GM06990 (cell line): ENCODE results near the gene RPS6KA5.

ENCODE experiments used
- DNase-seq: peaks from one replicate; pipeline ENCODE4 v3.0.0-alpha.2; 2011; ENCODE audit not compliant: insufficient read length; ENCODE audit errors: extremely low read depth
- H3K27me3 ChIP-seq: replicated peaks from 2 replicates; pipeline ENCODE4 v1.6.0; 2011; ENCODE audit warnings: low read length; ENCODE audit not compliant: control insufficient read depth, insufficient read depth
- H3K36me3 ChIP-seq: 2 replicates; pipeline ENCODE4 v1.5.1; 2011; ENCODE audit warnings: low read length; ENCODE audit not compliant: control insufficient read depth, insufficient read depth
- H3K4me3 ChIP-seq: replicated peaks from 2 replicates; pipeline ENCODE4 v1.5.1; 2011; ENCODE audit warnings: low read depth, mild to moderate bottlenecking, control low read depth, low read length
- TF ChIP-seq, protein P1 (sequence below): IDR thresholded peaks from 2 replicates; pipeline ENCODE4 v1.5.1; 2011; ENCODE audit warnings: low read length, control low read depth, mild to moderate bottlenecking, inconsistent platforms; ENCODE audit not compliant: insufficient read depth, poor library complexity, severe bottlenecking

Gene RPS6KA5

DNA sequence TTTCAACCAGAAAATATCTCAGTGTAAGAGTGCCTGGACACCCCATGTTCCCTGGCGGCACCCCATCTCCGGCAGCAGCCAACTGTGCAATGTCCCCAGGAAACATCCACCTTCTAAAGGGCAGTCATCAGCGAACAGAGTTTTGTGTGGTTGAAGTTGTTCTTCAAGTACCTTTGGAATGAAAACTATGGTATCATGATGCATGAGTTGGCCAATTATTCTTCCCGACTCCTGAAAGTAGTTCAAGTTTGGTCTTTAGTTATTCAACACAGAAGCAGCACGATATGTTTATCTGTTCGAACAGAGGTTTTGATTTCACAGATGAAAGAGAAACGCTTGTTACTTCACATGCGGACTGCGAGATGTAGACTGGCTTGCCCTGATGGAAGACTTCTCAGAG, 223.1 kb downstream of the RPS6KA5 start:
- DNase-seq = no peak
- H3K4me3 ChIP-seq = no peak overlapping the region
- TF ChIP-seq, protein P1, sequence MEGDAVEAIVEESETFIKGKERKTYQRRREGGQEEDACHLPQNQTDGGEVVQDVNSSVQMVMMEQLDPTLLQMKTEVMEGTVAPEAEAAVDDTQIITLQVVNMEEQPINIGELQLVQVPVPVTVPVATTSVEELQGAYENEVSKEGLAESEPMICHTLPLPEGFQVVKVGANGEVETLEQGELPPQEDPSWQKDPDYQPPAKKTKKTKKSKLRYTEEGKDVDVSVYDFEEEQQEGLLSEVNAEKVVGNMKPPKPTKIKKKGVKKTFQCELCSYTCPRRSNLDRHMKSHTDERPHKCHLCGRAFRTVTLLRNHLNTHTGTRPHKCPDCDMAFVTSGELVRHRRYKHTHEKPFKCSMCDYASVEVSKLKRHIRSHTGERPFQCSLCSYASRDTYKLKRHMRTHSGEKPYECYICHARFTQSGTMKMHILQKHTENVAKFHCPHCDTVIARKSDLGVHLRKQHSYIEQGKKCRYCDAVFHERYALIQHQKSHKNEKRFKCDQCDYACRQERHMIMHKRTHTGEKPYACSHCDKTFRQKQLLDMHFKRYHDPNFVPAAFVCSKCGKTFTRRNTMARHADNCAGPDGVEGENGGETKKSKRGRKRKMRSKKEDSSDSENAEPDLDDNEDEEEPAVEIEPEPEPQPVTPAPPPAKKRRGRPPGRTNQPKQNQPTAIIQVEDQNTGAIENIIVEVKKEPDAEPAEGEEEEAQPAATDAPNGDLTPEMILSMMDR = no peak
- H3K36me3 ChIP-seq = no peaks in the 10 kb centered on the region
- H3K27me3 ChIP-seq = no peaks in the 10 kb centered on the region

DNA sequence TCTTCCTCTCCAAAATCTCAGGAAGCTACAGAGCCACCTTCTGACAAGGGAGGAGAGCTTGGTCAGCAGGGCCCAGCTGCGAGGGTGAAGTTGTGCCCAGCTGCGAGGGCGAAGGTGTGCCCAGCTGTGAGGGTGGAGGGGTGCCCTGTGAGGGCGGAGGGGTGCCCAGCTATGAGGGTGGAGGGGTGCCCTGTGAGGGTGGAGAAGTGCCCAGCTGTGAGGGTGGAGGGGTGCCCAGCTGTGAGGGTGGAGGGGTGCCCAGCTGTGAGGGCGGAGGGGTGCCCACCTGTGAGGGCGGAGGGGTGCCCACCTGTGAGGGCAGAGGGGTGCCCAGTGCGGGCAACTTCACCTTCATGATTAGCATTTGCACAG, 223.8 kb downstream of the RPS6KA5 start:
- H3K27me3 ChIP-seq = no peaks in the 10 kb centered on the region
- TF ChIP-seq, protein P1 = no peak
- no peak for DNase-seq
- H3K4me3 ChIP-seq = no peak overlapping the region
- H3K36me3 ChIP-seq = no peaks in the 10 kb centered on the region

DNA sequence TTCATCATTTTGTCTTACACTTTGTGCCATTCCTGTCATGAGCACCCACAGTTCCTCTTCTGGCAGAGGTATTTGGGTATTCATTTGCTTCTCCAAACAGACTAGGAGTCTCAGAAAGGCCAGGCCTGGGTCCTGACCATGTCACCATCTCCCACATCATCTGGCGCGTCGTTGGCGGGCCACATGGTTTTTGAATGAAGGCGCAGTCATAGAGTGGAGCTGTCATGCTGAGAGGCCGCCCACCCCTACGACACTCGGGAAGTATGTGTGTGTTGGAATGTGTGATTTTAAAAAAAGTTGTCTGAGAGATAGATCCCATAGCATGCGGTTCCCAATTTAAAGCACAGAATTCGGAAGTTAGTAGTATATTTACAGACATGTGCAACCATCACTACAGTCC, 228.6 kb downstream of the RPS6KA5 start:
- no peak for DNase-seq
- TF ChIP-seq, protein P1 = no peak
- no peak overlapping the region for H3K4me3 ChIP-seq
- H3K36me3 ChIP-seq = no peaks in the 10 kb centered on the region
- H3K27me3 ChIP-seq = no peaks in the 10 kb centered on the region

DNA sequence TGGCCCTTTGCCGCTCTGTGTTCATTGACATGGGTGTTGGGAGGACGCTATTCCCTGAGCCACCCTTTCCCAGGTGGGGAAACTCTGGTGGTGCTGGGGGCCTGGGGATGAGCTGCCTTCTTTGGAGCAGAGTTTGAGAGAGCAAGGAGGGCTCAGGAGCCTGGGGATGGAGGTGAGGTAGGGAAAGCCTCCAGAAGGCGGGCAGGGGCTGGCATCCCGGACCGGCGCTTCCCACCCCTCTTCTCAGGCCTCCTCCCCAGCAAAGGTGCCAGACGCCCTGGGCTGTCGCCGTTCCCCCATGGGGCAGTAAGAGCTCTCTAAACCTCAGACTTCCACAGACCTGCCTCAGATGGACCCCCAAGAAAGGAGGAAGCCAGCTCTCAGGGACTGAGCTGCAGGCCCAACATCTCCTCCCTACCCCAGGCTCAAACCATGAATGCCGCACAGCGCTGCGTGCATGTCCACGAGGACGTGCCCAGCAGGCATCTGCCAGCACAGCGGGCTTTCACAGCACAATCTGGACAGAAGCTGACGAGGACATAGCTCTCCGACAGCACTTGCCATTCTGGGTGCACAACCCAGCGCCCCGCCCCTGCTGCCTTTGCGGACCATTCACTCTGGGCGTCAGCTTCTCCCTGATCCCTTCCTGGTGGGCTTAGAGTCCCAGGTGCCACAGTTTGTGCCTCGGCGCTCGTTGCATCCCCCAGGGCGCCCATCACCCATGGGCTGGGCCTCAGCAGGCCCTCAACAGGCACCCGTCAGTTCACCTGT, 229.3 kb downstream of the RPS6KA5 start:
- no peaks in the 10 kb centered on the region for H3K27me3 ChIP-seq
- TF ChIP-seq, protein P1 = no peak
- no peak for DNase-seq
- no peaks in the 10 kb centered on the region for H3K36me3 ChIP-seq
- no peak overlapping the region for H3K4me3 ChIP-seq

DNA sequence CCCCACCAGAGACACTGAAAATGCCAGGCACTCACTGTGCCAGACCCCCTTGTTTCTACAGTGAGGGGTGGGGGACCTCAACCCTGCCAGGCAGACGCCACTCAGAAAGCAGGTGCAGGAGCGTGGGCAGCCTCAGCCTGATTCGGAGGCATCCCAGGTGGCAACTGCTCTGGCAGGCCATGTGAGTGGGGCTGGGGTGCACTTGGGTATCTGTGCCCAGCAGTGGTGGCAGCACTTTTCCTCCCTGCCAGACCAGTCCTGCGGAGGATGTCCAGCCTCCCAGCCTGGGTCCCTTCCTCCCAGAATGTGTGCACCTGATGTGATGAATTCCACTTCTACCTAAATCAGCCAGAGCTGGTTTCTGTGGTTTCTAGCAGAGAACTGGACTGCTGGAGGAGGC, 230.8 kb downstream of the RPS6KA5 start:
- Histone ChIP-seq H3K27me3 (no peaks in the 10 kb centered on the region), H3K36me3 (no peaks in the 10 kb centered on the region), H3K4me3 (no peak overlapping the region)
- DNase-seq = no peak
- TF ChIP-seq, protein P1 = no peak
